Astrocyte of the spinal cord (primary cell): ENCODE data around the gene ZCCHC7.
A peak's percentile ranks its signal among the peaks of the same experiment; 100 is the strongest.
"Not testable (repeated sequence)": the region's sequence is repeated elsewhere in the genome, so short reads cannot be mapped to it uniquely, and the experiment has no call there.

Source experiments
- DNase-seq: peaks from one replicate; pipeline ENCODE4 v3.0.0; 2011; ENCODE audit warnings: low read depth, low spot score
- H3K4me3 ChIP-seq: 2 replicates; pipeline ENCODE4 v1.5.1; 2011; ENCODE audit warnings: low read depth, mild to moderate bottlenecking, low read length, moderate library complexity
- in situ Hi-C: cut with HindIII; loops from 2 replicates; pipeline ENCODE4 v1.10.0; 2017; ENCODE audit warnings: low sequenced_read_pairs
- TF ChIP-seq, protein P1 (sequence below): IDR thresholded peaks from 2 replicates; pipeline ENCODE4 v1.5.1; 2012; ENCODE audit warnings: low read depth, mild to moderate bottlenecking, low read length, inconsistent platforms

ZCCHC7 gene

DNA sequence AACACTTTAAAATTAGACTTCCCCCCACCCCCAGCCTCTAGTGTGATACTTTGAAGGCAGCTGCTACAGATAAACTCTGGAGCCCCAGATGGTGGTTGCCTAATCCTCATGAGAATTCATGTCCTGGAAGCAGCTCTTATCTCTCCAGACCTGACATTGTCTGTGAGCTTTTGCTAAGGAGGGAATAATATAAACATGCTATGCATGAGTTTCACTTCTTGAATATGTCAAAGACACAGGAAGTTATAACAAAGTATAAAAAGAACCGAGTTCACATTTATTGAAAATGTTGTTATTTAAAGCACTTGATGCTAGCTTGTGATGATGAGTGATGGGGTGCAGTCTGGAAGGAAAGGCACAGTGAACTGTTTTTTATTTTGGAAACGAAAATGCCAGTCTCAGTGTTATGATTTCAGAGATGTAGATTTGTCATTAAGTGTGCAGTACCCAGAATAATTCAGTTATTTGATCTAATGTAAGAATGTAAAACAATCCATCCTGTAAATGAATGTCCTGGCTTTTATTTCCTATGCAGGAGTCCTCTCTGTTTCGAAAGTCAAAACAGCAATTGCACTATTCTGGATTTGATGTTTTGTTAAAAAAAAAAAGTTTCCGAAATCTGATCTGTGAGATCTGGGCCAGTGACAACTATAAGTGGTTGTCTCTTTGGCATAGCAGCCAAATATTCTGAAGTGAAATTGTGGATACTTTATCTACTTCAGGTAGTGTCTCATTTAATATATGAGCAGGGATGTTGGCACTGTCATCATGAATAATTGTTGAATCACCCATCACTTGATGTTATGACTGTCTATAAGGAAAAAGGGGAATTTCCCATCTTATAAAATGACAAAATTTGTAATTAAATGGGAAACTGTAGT is 77.0 kb downstream of the ZCCHC7 start:
- no peak for DNase-seq
- TF ChIP-seq, protein P1, sequence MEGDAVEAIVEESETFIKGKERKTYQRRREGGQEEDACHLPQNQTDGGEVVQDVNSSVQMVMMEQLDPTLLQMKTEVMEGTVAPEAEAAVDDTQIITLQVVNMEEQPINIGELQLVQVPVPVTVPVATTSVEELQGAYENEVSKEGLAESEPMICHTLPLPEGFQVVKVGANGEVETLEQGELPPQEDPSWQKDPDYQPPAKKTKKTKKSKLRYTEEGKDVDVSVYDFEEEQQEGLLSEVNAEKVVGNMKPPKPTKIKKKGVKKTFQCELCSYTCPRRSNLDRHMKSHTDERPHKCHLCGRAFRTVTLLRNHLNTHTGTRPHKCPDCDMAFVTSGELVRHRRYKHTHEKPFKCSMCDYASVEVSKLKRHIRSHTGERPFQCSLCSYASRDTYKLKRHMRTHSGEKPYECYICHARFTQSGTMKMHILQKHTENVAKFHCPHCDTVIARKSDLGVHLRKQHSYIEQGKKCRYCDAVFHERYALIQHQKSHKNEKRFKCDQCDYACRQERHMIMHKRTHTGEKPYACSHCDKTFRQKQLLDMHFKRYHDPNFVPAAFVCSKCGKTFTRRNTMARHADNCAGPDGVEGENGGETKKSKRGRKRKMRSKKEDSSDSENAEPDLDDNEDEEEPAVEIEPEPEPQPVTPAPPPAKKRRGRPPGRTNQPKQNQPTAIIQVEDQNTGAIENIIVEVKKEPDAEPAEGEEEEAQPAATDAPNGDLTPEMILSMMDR: no peak
- no peak overlapping the region for H3K4me3 ChIP-seq
- in situ Hi-C loops: no loop called here

DNA sequence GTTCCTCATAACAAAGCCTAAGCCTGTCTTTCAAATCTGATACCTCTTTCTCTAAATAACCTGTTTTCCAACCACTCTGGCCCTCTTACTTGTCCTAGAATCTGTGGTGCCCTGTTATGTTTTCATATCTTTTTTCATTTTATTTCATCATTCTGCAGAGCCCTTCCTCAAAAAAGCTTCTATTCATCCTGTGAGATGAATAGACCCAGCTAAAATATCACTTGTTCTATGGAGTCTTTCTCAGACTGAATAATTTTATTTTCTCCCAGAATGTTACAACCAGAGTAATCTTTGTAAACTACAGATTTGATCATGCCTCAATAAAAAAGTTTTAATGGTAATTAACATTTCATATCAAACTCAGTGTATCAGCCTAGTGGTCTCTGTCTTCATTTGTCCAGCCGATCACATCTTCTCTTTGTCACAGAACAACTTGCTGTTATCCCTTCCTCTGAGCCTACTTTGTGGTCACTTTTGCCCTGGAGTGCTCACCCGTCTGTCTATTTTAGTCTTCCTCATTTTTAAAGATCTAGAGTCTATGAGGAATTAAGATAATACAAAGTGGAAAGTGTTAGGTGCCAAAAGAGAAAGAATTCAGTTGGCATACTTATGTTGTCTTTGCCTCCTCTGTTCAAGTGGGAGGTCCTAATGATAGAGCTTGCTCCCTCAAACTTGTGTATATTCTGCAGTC is 77.8 kb downstream of the ZCCHC7 start:
- no peak overlapping the region for H3K4me3 ChIP-seq
- TF ChIP-seq, protein P1: no peak
- in situ Hi-C loops: no loop called here
- no peak for DNase-seq

DNA sequence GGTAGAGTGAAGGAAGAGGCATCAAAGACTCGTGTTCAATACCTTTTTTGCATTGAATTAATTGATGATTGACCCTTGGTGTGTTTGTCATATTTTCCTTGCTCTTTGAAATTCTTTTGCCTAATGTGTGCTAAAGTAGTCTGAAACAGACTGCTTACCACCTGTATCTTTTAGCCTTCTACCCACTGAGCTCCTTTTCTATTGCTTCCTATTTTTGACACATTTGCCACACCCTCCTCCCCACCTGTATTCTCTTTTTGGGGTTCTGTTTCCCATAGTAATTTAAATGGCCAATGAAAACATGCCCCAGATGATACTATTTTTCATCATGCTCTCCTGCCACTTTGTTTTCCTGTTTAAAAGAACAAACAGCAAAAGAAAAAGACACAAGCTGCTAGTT is 78.5 kb downstream of the ZCCHC7 start:
- in situ Hi-C loops: no loop called here

DNA sequence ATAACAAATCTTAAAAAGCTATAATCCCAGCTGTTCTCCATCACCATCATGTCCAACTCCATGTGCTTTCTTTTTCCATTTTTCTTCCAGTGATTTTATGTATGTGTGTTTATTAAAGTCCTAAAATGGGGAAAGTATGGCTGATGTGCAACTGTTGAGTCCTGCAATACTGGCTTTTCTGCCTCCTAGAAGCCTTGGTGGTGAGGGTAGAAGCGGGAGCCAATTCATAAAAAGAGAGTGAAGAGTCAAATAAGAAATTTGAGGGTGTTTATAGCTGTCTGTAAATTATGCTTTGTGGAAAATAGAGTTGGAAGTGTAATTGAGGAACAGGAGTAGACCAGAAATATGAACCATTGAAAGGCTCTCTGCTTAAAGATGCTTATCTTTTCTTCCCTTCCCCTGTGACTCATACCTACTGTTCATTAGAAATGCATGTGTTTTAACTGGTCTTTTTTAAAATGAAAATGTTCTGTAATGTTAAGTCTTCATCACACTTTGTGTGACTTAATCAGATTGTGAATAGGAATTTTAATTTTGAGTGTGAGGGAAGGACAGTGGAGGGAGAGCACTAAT is 80.1 kb downstream of the ZCCHC7 start:
- TF ChIP-seq, protein P1: no peak
- in situ Hi-C loops: no loop called here
- peak; percentile 61 for DNase-seq
- H3K4me3 ChIP-seq: no peak overlapping the region

More for the DNA sequence above, 78.5 kb downstream of the ZCCHC7 start:
- no peak overlapping the region for H3K4me3 ChIP-seq
- TF ChIP-seq, protein P1: no peak
- no peak for DNase-seq

DNA sequence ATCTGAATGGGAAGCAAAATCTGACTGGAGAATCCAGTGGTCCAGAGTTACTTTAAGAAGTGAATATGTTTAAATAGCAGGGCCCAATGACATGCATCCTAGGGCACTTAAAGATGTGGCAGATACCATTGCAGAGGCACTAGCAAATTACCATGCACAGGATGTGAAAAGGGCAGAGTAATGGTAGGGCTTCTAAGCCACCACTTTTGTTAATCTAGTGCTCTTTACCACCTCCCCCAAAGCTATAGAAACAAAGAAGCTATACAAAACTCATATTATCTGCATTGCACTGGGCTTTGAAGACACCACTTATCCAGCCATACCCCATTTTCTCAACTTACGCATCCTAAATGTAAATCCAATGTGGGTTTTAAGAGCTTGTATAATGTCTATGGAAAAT is 81.2 kb downstream of the ZCCHC7 start:
- DNase-seq: no peak
- in situ Hi-C loops: no loop called here
- H3K4me3 ChIP-seq: no peak overlapping the region
- TF ChIP-seq, protein P1: no peak

DNA sequence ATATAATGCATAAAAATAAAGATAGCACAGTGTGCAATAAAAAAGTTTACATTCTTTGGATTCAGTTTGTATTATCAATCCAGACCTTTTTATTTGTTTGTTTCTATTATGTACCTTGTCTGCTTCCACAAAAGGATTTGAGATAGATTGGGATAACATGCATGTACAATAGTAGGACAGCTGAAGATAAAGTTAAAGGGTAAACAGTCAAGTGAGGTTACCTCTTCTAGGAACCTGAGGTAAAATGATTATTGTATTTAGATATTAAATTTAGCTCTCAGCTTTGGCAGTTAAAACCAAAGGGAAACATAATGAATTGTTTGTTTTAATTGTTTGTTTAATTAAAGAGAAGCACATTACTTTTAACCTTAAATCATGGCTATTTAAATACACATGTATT is 81.7 kb downstream of the ZCCHC7 start:
- in situ Hi-C loops: no loop called here
- TF ChIP-seq, protein P1: no peak
- no peak overlapping the region for H3K4me3 ChIP-seq
- no peak for DNase-seq

DNA sequence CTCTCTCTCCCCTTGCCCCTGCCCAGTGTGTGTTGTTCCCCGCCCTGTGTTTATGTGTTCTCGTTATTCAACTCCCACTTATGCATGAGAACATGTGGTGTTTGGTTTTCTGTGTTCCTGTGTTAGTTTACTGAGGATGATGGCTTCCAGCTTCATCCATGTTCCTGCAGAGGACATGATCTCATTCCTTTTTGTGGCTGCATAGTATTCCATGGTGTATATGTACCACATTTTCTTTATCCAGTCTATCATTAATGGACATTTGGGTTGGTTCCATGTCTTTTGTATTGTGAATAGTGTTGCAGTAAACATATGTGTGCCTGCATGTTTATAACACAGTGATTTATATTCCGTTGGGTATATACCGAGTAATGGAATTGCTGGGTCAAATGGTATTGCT is 83.1 kb downstream of the ZCCHC7 start:
- in situ Hi-C loops, DNase-seq, H3K4me3 ChIP-seq: not testable (repeated sequence)
